ENCODE results near the gene JMJD1C. TPM values are rescaled to one million over a fixed set of nuclear protein-coding genes. Genes with fewer than 3 reads are reported as not detected.
"Not testable (repeated sequence)": the region's sequence is repeated elsewhere in the genome, so short reads cannot be mapped to it uniquely, and the experiment has no call there.

JMJD1C gene
- total RNA-seq, 1 experiment from 2014 or later, result 66.3 TPM

DNA sequence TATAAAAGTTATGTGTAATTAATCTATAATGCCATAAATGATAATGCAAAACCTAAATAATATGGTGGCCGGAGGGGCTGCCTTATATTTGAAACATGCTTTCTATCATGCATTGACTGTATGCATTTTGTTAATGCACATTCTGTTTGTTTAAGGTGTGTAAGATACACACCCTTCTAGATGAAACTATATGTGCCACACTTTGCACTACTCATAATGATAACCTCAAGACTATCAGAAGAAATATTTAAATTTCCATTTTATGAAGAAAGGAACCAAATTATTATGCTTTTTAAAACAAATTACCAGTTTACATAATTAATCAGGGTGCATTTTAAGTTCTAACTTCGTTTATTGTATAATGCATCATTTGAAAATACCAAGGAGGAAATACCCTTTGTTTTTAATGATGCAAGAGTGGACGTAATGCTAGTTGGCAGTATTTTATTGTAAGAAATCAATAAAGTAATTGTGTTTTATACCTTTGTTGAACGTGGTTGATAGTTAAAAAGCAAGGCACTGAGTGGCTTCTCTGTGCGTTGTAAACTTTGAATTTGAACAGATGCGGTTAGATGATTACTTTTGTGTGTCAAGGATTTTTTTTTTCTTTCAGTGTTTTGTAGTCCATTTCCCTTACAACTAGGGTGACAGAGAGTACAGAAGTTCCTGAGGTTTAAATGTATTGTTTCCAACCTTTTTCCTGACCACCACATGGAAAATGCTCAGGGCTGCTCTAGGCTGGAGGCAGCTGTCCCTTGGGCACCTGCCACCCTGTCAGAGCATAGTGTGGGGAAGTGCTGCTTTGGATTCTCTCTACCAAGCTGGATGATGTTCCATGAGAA is 311.0 kb downstream of the JMJD1C start:
- DNase-seq (ENCODE audit: low read depth, low spot score) (no peak), ATAC-seq (no peak)
- intact Hi-C loops (cut with micrococcal nuclease), result no loop called here
- Histone ChIP-seq H3K4me1 (ENCODE audit: control insufficient read depth in 1 of 2, insufficient read depth in 2 of 2, low read length in 2 of 2) (no peaks in the 10 kb centered on the region), H3K4me3 (replicated peaks in 1 of 2; ENCODE audit: low read depth in 1 of 2, low read length in 2 of 2) (no peak overlapping the region), H3K4me2 (ENCODE audit: low read length) (no peak overlapping the region), H4K20me1 (ENCODE audit: insufficient read depth) (no peaks in the 10 kb centered on the region), H3K9ac (ENCODE audit: low read length) (no peak overlapping the region), H3K27me3 (ENCODE audit: insufficient read depth, low read length) (no peaks in the 10 kb centered on the region), H3K9me3 (ENCODE audit: control insufficient read depth in 1 of 2, insufficient read depth in 1 of 2, low read depth in 1 of 2, low read length in 2 of 2) (no peaks in the 10 kb centered on the region), H3K79me2 (ENCODE audit: insufficient read depth, low read length) (peaks cover 8% of the 10 kb centered on the region), H2AFZ (ENCODE audit: low read depth, low read length, poor library complexity, severe bottlenecking) (no peak overlapping the region), H3K27ac (ENCODE audit: low read depth, low read length) (no peak overlapping the region), H3K36me3 (ENCODE audit: control insufficient read depth in 1 of 2, insufficient read depth in 2 of 2, low read length in 2 of 2) (peaks cover 10 to 24% of the 10 kb centered on the region in 2 experiments; a peak in 3 of 4 replicates), H3K9me2 (ENCODE audit: insufficient read depth) (no peaks in the 10 kb centered on the region)
- POLR2A ChIA-PET, result no interaction called here
- CTCF ChIA-PET, result interaction anchor here (3.5 kb wide), 1 partner anchor 544 kb away, joined by 20 read pairs; no protein-coding TSS in a partner anchor
- TF ChIP-seq, protein P1, sequence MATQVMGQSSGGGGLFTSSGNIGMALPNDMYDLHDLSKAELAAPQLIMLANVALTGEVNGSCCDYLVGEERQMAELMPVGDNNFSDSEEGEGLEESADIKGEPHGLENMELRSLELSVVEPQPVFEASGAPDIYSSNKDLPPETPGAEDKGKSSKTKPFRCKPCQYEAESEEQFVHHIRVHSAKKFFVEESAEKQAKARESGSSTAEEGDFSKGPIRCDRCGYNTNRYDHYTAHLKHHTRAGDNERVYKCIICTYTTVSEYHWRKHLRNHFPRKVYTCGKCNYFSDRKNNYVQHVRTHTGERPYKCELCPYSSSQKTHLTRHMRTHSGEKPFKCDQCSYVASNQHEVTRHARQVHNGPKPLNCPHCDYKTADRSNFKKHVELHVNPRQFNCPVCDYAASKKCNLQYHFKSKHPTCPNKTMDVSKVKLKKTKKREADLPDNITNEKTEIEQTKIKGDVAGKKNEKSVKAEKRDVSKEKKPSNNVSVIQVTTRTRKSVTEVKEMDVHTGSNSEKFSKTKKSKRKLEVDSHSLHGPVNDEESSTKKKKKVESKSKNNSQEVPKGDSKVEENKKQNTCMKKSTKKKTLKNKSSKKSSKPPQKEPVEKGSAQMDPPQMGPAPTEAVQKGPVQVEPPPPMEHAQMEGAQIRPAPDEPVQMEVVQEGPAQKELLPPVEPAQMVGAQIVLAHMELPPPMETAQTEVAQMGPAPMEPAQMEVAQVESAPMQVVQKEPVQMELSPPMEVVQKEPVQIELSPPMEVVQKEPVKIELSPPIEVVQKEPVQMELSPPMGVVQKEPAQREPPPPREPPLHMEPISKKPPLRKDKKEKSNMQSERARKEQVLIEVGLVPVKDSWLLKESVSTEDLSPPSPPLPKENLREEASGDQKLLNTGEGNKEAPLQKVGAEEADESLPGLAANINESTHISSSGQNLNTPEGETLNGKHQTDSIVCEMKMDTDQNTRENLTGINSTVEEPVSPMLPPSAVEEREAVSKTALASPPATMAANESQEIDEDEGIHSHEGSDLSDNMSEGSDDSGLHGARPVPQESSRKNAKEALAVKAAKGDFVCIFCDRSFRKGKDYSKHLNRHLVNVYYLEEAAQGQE (IDR thresholded peaks at IDR 0.05; ENCODE audit: low read depth), result no peak
- TF ChIP-seq, protein P2, sequence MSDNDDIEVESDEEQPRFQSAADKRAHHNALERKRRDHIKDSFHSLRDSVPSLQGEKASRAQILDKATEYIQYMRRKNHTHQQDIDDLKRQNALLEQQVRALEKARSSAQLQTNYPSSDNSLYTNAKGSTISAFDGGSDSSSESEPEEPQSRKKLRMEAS (IDR thresholded peaks at IDR 0.05), result no peak
- TF ChIP-seq EGR1 (IDR thresholded peaks at IDR 0.05; ENCODE audit: low read depth), result no peak
- no TSS peak for BruUV-seq (replicated peaks)
- RAD21 ChIA-PET (ENCODE audit: low non-redundant PET in 1 of 2, low total read pairs in 2 of 2, uncharacterized antibody in 2 of 2, unreplicated experiment in 2 of 2), result no interaction called here

DNA sequence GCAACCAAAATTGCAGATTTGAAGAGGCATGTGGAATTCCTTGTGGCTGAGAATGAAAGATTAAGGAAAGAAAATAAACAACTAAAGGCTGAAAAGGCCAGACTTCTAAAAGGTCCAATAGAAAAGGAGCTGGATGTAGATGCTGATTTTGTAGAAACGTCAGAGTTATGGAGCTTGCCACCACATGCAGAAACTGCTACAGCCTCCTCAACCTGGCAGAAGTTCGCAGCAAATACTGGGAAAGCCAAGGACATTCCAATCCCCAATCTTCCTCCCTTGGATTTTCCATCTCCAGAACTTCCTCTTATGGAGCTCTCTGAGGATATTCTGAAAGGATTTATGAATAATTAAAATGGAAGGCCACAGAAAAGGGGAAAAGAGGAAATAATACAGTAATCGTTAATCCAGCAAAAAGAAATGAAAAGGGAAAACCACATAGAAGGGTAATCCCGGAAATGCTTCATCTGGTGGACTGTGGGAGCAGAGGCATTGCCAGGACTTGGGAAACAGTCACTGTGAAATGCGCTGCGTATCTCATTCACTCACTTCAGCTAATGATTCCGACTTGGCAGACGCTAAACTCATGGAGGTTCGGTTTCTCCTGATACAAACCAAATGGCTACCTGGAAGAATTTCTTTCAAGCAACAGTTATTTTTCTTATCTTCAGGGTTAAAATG is 311.8 kb downstream of the JMJD1C start:
- Histone ChIP-seq H3K79me2 (ENCODE audit: insufficient read depth, low read length) (peaks cover 13% of the 10 kb centered on the region), H3K36me3 (ENCODE audit: control insufficient read depth in 1 of 2, insufficient read depth in 2 of 2, low read length in 2 of 2) (peaks cover 10 to 24% of the 10 kb centered on the region in 2 experiments; a peak in 3 of 4 replicates)
- H3K4me1 ChIP-seq (ENCODE audit: control insufficient read depth in 1 of 2, insufficient read depth in 2 of 2, low read length in 2 of 2); H4K20me1 ChIP-seq (ENCODE audit: insufficient read depth); H3K9me2 ChIP-seq (ENCODE audit: insufficient read depth); DNase-seq (ENCODE audit: low read depth, low spot score); intact Hi-C loops (cut with micrococcal nuclease); POLR2A ChIA-PET; H2AFZ ChIP-seq (ENCODE audit: low read depth, low read length, poor library complexity, severe bottlenecking); H3K27ac ChIP-seq (ENCODE audit: low read depth, low read length); H3K27me3 ChIP-seq (ENCODE audit: insufficient read depth, low read length); CTCF ChIA-PET; ATAC-seq; H3K4me3 ChIP-seq (replicated peaks in 1 of 2; ENCODE audit: low read depth in 1 of 2, low read length in 2 of 2); H3K9ac ChIP-seq (ENCODE audit: low read length); H3K4me2 ChIP-seq (ENCODE audit: low read length); RAD21 ChIA-PET (ENCODE audit: low non-redundant PET in 1 of 2, low total read pairs in 2 of 2, uncharacterized antibody in 2 of 2, unreplicated experiment in 2 of 2); H3K9me3 ChIP-seq (ENCODE audit: control insufficient read depth in 1 of 2, insufficient read depth in 1 of 2, low read depth in 1 of 2, low read length in 2 of 2): not testable (repeated sequence)
- BruUV-seq (replicated peaks), result TSS peak; percentile 10

Data from HCT116 (cell line).